Thymus (tissue), 11 donors: ENCODE measurements around the gene LRRC3. TPM values are rescaled to one million over a fixed set of nuclear protein-coding genes. Genes with fewer than 3 reads are reported as not detected.

Experiments
- DNase-seq, 9 donors: peaks; one replicate each; pipeline ENCODE4 v3.0.0-alpha.2; 2013; ENCODE audit warnings: low spot score in 9 of 9, low read depth in 6 of 9, missing footprints in 1 of 9
- H3K27ac ChIP-seq, 2 donors: one replicate each; pipeline ENCODE4 v1.5.1; 2013; ENCODE audit warnings: control low read depth in 1 of 2, low read depth in 1 of 2, low read length in 1 of 2, mild to moderate bottlenecking in 1 of 2, moderate library complexity in 1 of 2
- H3K27me3 ChIP-seq, 2 donors: one replicate each; pipeline ENCODE4 v1.5.1; 2013; ENCODE audit warnings: low read length in 1 of 2; ENCODE audit not compliant: control insufficient read depth in 2 of 2, insufficient read depth in 1 of 2
- H3K36me3 ChIP-seq, 2 donors: one replicate each; pipeline ENCODE4 v1.5.1; 2013; ENCODE audit warnings: low read length in 1 of 2, mild to moderate bottlenecking in 1 of 2, moderate library complexity in 1 of 2; ENCODE audit not compliant: control insufficient read depth in 2 of 2, insufficient read depth in 2 of 2
- H3K4me1 ChIP-seq, 2 donors: one replicate each; pipeline ENCODE4 v1.5.1; 2013; ENCODE audit warnings: low read length in 2 of 2; ENCODE audit not compliant: control insufficient read depth in 2 of 2, insufficient read depth in 2 of 2
- H3K4me3 ChIP-seq, 2 donors: one replicate each; pipeline ENCODE4 v1.5.1; 2013; ENCODE audit warnings: low read length in 2 of 2, control low read depth in 1 of 2, mild to moderate bottlenecking in 1 of 2
- H3K9me3 ChIP-seq, 2 donors: one replicate each; pipeline ENCODE4 v1.5.1; 2013; ENCODE audit warnings: low read length in 1 of 2, mild to moderate bottlenecking in 1 of 2; ENCODE audit not compliant: control insufficient read depth in 2 of 2, insufficient read depth in 1 of 2
- WGBS: extraction: QIAGEN DNeasy Blood & Tissue Kit; methylation state at CpG from one replicate; pipeline ENCODE4 v1.1.7; 2013; 5-methylcytosine and 5-hydroxymethylcytosine counted together
- polyA plus RNA-seq: library from polyadenylated mRNA; stranded (reverse); fragments of 200-250 nt; gene quantifications from one replicate; pipeline ENCODE4 v1.2.3, GENCODE V29; 2013
- total RNA-seq: library from RNA; stranded (reverse); fragments of 120-200 nt; gene quantifications from one replicate; pipeline ENCODE4 v1.2.4, GENCODE V29; 2013
- donor health status: healthy.

LRRC3 gene
- total and polyA plus RNA-seq, 2 donors: 0.24 to 0.55 TPM

DNA sequence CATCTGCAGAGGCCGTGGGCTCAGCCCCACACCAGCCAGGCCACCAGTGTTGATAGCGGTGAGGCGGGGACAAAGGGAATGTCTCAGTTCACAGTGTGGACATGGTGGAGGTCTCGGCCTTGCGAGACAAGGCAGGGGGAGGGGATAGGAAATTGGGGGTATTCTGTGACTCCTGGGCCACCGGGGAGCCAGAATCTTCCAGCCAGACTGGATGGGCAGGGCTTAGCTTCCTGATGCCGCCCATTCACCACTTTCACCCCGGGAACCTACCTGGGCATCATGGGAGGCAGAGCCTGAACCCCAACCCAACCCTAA lies 5.1 kb downstream of the LRRC3 start:
- Histone ChIP-seq H3K27me3 (peaks cover 0 to 17% of the 10 kb centered on the region in 2 donors), H3K4me1 (peaks cover 5% of the 10 kb centered on the region in 2 donors), H3K4me3 (no peak overlapping the region), H3K36me3 (no peaks in the 10 kb centered on the region), H3K9me3 (no peaks in the 10 kb centered on the region), H3K27ac (no peak overlapping the region)
- no peak for DNase-seq
- 95% methylated on average over 8 of the region's 8 CpGs for WGBS

DNA sequence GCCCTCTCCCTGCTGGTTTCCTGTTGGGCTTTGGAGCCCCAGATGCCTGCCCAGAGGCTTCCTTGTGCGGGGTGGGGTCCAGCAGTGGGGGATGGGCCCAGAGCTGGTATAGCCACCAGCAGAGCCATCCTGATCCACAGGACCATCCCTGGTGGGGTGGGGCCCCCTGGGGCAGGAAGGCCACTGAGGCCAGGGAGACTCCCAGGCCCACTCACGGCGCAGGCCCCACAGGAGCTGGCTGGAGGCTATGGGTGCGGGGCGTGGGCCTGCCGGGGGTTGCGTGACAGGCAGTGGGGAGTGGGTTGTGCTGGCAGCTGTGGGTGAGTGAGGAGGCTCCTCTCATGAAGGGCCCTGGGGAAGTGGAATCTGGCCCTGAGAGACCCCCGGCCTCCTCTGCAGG lies 5.7 kb downstream of the LRRC3 start:
- WGBS: over 99% methylated on average over 8 of the region's 8 CpGs
- Histone ChIP-seq H3K36me3 (no peaks in the 10 kb centered on the region), H3K9me3 (no peaks in the 10 kb centered on the region), H3K4me1 (peaks cover 2 to 3% of the 10 kb centered on the region in 2 donors), H3K27me3 (peaks cover 0 to 14% of the 10 kb centered on the region in 2 donors), H3K4me3 (no peak overlapping the region), H3K27ac (no peak overlapping the region)
- DNase-seq: no peak

DNA sequence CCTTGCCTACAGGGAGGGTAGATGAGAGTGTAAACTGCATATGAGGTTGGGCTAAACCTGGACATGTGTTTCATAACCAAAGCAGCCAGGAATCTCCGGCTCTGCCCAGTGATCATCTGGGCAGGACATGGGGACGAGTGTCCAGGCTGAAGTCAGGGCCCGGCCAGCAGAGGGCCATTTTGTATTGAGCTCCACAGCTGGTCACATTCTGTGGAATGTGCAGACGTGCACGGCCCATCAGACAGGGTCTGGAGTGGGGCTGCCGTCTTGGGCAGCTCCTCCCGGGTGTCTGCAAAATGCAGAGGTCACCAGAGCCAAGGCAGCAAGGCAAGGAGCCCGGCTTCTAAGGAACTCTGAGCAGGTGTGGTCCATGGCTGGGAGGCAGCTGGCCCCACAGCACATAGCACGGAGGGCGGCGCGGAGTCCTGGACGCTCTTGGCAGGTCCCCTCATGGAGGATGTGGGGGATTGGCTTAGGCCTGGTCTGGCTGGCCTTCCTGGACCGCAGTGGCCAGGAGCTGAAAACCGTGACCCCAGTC lies 6.2 kb downstream of the LRRC3 start:
- no peaks in the 10 kb centered on the region for H3K9me3 ChIP-seq
- no peak for DNase-seq
- peaks cover 0 to 9% of the 10 kb centered on the region in 2 donors for H3K27me3 ChIP-seq
- 95% methylated on average over 15 of the region's 15 CpGs for WGBS
- no peaks in the 10 kb centered on the region for H3K4me1 ChIP-seq
- no peak overlapping the region for H3K4me3 ChIP-seq
- no peak overlapping the region for H3K27ac ChIP-seq
- H3K36me3 ChIP-seq: no peaks in the 10 kb centered on the region

- Histone ChIP-seq H3K27ac (no peak overlapping the region), H3K27me3 (peaks cover 0 to 4% of the 10 kb centered on the region in 2 donors), H3K4me1 (no peaks in the 10 kb centered on the region), H3K36me3 (no peaks in the 10 kb centered on the region), H3K9me3 (no peaks in the 10 kb centered on the region), H3K4me3 (no peak overlapping the region)
- DNase-seq: no peak
- WGBS: 96% methylated on average over 25 of the region's 25 CpGs
Observed at GRCh38 chr21:44462086-44462833, 7.0 kb downstream of the LRRC3 start.

DNA sequence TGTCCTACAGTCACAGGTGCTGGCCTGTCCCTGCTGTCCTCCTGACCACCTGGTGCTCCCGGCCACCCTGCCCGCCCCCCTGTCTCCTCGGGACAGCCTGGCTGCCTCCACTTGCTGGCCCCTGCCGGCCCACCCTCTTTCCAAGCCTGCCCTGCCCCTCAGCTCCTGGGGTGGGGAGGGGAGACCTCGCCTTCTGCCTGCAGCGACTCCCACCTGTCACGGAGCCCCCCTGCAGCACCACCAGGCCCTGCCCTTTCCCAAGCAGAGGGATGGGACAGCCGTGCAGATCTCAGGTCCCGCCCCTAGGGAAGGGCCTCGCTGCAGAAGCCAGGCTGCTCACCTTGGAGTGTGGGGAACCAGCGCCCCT lies 7.5 kb downstream of the LRRC3 start:
- H3K27me3 ChIP-seq: peaks cover 0 to 4% of the 10 kb centered on the region in 2 donors
- no peak overlapping the region for H3K4me3 ChIP-seq
- H3K4me1 ChIP-seq: no peaks in the 10 kb centered on the region
- no peak overlapping the region for H3K27ac ChIP-seq
- WGBS: 95% methylated on average over 11 of the region's 11 CpGs
- no peak for DNase-seq
- H3K36me3 ChIP-seq: no peaks in the 10 kb centered on the region
- no peaks in the 10 kb centered on the region for H3K9me3 ChIP-seq

DNA sequence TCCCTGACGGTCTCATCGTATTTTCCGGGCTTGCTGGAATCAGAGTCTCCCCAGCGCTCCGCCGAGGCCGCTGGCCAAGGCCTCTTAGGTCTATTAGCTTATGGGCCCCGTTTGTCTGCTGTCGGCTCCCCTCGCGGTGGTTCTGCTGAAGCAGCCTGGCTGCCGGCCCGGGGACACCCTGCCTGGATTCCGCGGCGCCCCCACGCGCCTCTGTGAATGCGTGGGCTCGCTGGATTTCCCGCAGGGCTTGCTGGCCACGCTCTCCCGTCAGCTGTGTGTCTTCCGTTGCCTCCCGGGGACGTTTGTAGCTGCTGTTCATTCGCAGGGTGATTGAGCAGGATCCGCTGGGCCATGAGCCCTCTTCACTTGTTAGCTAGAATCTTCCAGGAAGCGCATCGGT lies 8.4 kb downstream of the LRRC3 start:
- Histone ChIP-seq H3K4me1 (no peaks in the 10 kb centered on the region), H3K36me3 (no peaks in the 10 kb centered on the region), H3K27me3 (peaks cover 0 to 4% of the 10 kb centered on the region in 2 donors), H3K27ac (no peak overlapping the region), H3K9me3 (no peaks in the 10 kb centered on the region), H3K4me3 (no peak overlapping the region)
- WGBS: 81% methylated on average over 30 of the region's 30 CpGs
- no peak for DNase-seq

- DNase-seq: no peak
- 93% methylated on average over 12 of the region's 12 CpGs for WGBS
- H3K36me3 ChIP-seq: no peaks in the 10 kb centered on the region
Observed at GRCh38 chr21:44464351-44464750, 9.0 kb downstream of the LRRC3 start.

GRCh38 chr21:44466351-44466954 lies 11.1 kb downstream of the LRRC3 start:
- H3K27ac ChIP-seq: no peak overlapping the region
- no peaks in the 10 kb centered on the region for H3K4me1 ChIP-seq
- H3K36me3 ChIP-seq: no peaks in the 10 kb centered on the region
- H3K9me3 ChIP-seq: no peaks in the 10 kb centered on the region
- WGBS: 95% methylated on average over 16 of the region's 16 CpGs
- H3K4me3 ChIP-seq: no peak overlapping the region
- DNase-seq: no peak
- H3K27me3 ChIP-seq: peaks cover 0 to 4% of the 10 kb centered on the region in 2 donors

More at GRCh38 chr21:44464351-44464750, 9.0 kb downstream of the LRRC3 start:
- H3K27ac ChIP-seq: no peak overlapping the region
- H3K4me3 ChIP-seq: no peak overlapping the region
- no peaks in the 10 kb centered on the region for H3K4me1 ChIP-seq
- no peaks in the 10 kb centered on the region for H3K9me3 ChIP-seq
- peaks cover 0 to 4% of the 10 kb centered on the region in 2 donors for H3K27me3 ChIP-seq

DNA sequence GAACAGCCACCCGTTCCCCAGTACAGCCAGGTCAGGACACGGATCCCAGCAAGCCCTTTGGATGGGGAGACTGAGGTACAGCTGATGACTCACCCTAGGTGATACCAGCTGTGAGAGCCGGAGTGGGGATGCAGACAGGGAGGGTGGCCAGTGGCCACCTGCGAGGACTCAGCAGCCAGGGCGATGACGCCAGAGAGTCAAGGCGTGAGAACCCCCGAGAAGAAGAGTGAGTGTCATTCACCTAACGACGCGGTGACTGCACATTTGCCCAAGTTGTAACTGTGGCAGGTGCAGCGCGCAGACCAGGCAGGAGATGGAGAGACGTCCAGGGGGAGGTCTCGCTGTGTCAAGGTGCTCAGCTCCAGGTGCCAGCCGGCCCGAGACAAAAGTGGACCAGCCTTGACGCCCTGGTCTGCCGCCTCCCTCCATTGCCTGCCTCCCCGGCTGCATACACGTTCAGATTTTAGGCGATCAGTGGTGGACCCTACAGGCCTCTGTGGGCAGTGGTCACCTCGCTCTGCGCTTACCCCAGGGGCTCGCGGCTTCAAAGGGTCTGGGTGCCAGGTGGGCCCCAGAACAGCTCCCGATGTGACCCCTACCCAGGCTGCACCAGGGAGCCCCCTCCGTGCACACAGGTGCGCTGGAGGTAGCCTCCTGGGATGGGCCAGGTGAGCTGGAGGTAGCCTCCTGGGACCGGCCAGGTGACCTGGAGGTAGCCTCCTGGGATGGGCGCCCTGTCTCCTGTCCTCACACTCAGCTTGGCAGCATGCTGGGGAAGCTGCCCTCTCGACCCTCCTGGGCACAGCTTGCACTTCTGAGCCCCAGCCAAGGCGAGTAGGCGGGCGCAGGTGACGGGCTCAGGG lies 11.9 kb downstream of the LRRC3 start:
- Histone ChIP-seq H3K4me3 (no peak overlapping the region), H3K27ac (no peak overlapping the region), H3K27me3 (peaks cover 0 to 4% of the 10 kb centered on the region in 2 donors), H3K9me3 (no peaks in the 10 kb centered on the region), H3K4me1 (no peaks in the 10 kb centered on the region), H3K36me3 (no peaks in the 10 kb centered on the region)
- WGBS: 97% methylated on average over 36 of the region's 36 CpGs
- no peak for DNase-seq
